HG02938 (cell line): ENCODE measurements around the gene PPDPF.
"Not testable (repeated sequence)": the region's sequence is repeated elsewhere in the genome, so short reads cannot be mapped to it uniquely, and the experiment has no call there.

Source experiments
- ATAC-seq: cut with Tn5 transposase; IDR thresholded peaks from one replicate; pipeline ENCODE4 v1.9.1; 2021; ENCODE audit warnings: mild to moderate bottlenecking, moderate library complexity; ENCODE audit not compliant: unreplicated experiment

Gene PPDPF

GRCh38 chr20:63499338-63499969, 21.1 kb upstream of the PPDPF start:
- ATAC-seq, result no peak

- no peak for ATAC-seq
Measured at GRCh38 chr20:63500151-63500901, 20.2 kb upstream of the PPDPF start.

GRCh38 chr20:63500902-63501817, 19.4 kb upstream of the PPDPF start:
- no peak for ATAC-seq

- ATAC-seq, result no peak
Measured at GRCh38 chr20:63501818-63502670, 18.5 kb upstream of the PPDPF start.

- no peak for ATAC-seq
Measured at GRCh38 chr20:63502671-63503172, 17.8 kb upstream of the PPDPF start.

- ATAC-seq, result no peak
Measured at GRCh38 chr20:63503524-63503923, 17.0 kb upstream of the PPDPF start.

- no peak for ATAC-seq
Measured at GRCh38 chr20:63504642-63505041, 15.9 kb upstream of the PPDPF start.

- ATAC-seq, result no peak
Measured at GRCh38 chr20:63505281-63505680, 15.3 kb upstream of the PPDPF start.

- no peak for ATAC-seq
Measured at GRCh38 chr20:63505723-63506122, 14.8 kb upstream of the PPDPF start.

GRCh38 chr20:63507083-63507743, 13.4 kb upstream of the PPDPF start:
- no peak for ATAC-seq

GRCh38 chr20:63508072-63508768, 12.3 kb upstream of the PPDPF start:
- no peak for ATAC-seq

- no peak for ATAC-seq
Measured at GRCh38 chr20:63509088-63509564, 11.4 kb upstream of the PPDPF start.

- ATAC-seq, result no peak
Measured at GRCh38 chr20:63513207-63513606, 7.4 kb upstream of the PPDPF start.

- ATAC-seq, result not testable (repeated sequence)
Measured at GRCh38 chr20:63514520-63514919, 6.0 kb upstream of the PPDPF start.

GRCh38 chr20:63517376-63518309, 2.9 kb upstream of the PPDPF start:
- no peak for ATAC-seq

- ATAC-seq, result no peak
Measured at GRCh38 chr20:63518351-63518861, 2.2 kb upstream of the PPDPF start.

GRCh38 chr20:63518946-63519667, 1.5 kb upstream of the PPDPF start:
- no peak for ATAC-seq
